Mammary epithelial cell (primary cell): Measurements from ENCODE around the gene IRF2BP2.

ENCODE experiments used
- CTCF ChIP-seq, 2 donors: IDR thresholded peaks in 1 of 2; conservative IDR thresholded peaks in 1 of 2; 2 replicates each; pipeline ENCODE4 v1.5.1; 2011 to 2012; ENCODE audit warnings: inconsistent platforms in 2 of 2, low read length in 2 of 2, mild to moderate bottlenecking in 2 of 2, control low read depth in 1 of 2, low read depth in 1 of 2; ENCODE audit not compliant: insufficient read depth in 1 of 2; ENCODE audit errors: extremely low read depth in 1 of 2
- EZH2 ChIP-seq: IDR thresholded peaks from 2 replicates; pipeline ENCODE4 v1.6.1; 2012; ENCODE audit warnings: low read length, inconsistent platforms, borderline replicate concordance

- peak in 1 of 2 donors; percentile 5 for TF ChIP-seq CTCF (conservative IDR thresholded peaks at IDR 0.05 in 1 of 2, IDR thresholded peaks at IDR 0.05 in 1 of 2; ENCODE audit: extremely low read depth in 1 of 2, insufficient read depth in 1 of 2, low read depth in 1 of 2, low read length in 2 of 2)
- no peak for TF ChIP-seq EZH2
Observed at GRCh38 chr1:234608025-234608910, 1.7 kb downstream of the IRF2BP2 start.
